ENCODE measurements around the gene FRMD5.

FRMD5 gene

DNA sequence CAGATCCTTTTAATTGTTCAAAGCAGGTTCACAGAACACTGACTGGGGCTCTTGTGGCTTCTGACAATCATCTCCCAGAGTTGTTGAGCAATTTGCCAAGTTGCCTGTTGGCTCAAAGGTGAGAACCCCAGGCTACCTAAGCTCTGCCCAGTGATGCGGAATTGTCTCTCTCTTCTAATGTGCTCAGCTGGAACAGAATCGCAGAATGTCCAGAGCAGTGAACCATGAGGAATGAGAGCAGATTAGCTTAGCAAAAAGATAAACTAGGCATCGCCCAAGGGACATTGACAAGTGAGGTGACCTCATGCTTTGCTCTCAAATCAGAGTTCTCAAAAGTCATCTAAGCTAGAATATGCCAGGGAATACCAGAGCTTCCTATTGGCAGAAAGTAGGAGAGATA lies 220.2 kb downstream of the FRMD5 start:
- ATAC-seq (no peak), DNase-seq (no peak)

GRCh38 chr15:43969802-43970375 lies 225.2 kb downstream of the FRMD5 start:
- ATAC-seq (no peak), DNase-seq (no peak)

GRCh38 chr15:43968551-43968950 lies 226.5 kb downstream of the FRMD5 start:
- DNase-seq (no peak), ATAC-seq (no peak)

DNA sequence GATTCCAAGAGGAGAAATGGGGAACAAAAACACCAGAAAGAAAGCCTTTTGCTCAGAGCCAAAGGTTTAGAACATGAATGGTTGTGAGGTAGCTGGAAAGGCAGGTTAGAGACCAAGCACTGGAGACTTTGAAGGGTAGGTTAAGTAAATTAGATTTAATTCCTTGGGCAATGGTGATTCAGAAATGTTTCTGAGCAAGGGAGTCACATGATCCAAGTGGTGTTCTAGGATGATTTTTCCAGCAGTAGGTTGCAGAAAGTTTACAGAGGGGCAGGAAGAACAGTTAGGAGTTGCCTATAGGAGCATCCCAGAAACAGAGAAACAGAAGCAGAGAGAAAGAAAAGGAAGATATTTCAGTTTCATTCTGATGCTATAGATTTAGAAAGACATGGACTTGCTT lies 228.4 kb downstream of the FRMD5 start:
- DNase-seq (no peak), ATAC-seq (no peak)

DNA sequence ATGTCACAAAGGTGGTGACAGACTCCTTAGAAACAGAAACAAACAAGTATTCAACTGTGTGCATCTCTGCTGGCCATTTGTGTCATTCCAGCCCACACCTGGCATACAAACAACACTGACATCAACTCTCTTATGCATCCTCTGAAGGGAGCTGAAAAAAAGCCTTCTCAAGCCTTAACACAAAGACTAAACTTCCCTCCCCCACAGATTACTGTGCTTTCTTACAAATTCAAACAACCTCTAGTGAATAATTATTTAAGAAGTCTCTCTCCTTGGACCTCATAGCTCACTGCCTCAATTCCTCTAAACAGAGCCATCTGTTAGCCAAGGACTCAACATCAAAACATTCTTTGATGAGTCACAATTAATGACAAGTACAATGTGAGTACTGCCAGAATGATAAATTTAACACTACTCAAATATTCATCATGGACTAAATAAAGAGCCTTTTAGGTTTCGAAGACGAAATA lies 236.2 kb downstream of the FRMD5 start:
- no peak for DNase-seq

GRCh38 chr15:43957724-43958123 lies 237.3 kb downstream of the FRMD5 start:
- DNase-seq, result no peak
- no peak for ATAC-seq

More for the DNA sequence above, 236.2 kb downstream of the FRMD5 start:
- ATAC-seq, result no peak

DNA sequence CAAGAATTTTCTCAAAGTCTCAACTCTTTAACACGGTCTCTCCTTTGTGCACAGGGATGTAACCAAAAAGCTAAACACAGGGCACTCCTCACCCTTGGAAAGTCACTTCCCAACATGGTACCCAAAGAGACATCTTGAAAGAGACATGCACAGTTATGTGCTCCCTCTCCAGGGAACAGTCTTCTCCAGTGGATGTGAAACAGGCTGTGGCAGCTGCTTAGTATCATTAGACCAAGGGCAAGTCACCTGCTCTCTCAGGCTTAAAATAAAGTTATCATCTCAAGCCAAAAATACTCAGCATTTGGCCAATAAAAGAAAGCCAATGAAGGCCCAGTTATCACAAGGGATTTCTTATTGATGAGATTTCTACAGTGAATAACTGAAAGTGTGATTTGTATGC lies 239.9 kb downstream of the FRMD5 start:
- no peak for DNase-seq
- no peak for ATAC-seq

DNA sequence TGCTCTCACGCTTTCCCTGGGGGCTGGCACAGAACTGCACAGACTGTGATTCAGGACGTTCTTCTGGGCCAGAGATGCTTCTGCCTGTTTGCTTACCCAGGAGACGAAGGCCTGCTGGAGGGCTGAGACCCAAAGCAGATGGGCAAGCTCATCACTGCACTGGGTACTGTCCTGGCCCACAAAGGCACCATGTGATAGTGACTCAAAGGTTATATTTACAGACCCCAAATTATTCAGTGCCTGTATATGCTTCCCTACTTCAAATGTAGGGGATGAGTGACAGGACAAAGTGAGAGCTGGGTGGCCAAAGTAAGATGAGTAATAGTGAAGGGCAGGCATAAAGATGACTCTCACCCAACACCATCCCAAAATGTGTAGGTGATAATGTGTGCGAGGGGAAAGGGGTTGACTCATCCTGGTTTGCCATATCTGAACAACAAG lies 240.9 kb downstream of the FRMD5 start:
- ATAC-seq (peak; percentile 96), DNase-seq (peak; percentile 42)

GRCh38 chr15:43953402-43953801 lies 241.7 kb downstream of the FRMD5 start:
- ATAC-seq (no peak), DNase-seq (no peak)

DNA sequence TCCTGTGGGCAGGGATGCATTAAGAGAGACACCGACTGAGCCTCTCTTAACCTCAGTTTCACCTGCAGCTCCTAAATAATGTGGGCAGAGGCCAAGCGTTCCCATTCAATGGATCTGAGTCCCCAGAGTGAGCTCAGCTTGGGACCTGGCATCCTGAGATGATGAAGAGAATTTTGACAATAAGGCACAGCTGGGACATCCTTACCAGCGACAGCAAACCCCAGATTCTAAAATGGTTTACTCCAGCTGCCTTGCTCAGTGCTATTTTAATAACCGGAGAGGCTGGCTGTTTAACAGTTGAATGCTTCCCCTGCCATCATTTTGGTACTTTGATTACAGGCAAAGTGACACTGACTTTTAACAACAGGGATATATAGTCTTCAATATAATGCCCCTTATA lies 244.5 kb downstream of the FRMD5 start:
- ATAC-seq (no peak), DNase-seq (no peak)

- ATAC-seq (peak; percentile 86), DNase-seq (peak; percentile 34)
Observed at GRCh38 chr15:43948691-43949325, 246.3 kb downstream of the FRMD5 start.

DNA sequence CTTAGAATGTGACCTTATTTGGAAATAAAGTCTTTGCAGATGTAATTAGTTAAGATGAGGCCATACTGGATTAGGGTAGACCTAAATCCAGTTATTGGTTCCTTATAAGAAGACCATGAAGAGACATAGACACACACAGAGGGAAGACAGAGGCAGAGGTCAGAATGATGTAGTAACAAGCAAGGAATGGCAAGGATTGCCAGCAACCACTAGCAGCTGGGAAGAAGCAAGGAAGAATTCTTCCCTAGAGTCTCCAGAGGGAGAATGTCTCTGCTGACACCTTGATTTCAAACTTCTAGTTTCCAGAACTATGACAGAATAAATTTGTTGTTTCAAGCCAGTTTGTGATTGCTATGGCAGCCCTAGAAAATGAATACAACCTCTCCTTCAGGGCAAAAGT lies 251.6 kb downstream of the FRMD5 start:
- ATAC-seq (no peak), DNase-seq (no peak)

- DNase-seq (no peak), ATAC-seq (no peak)
Observed at GRCh38 chr15:43942194-43942593, 252.9 kb downstream of the FRMD5 start.

DNA sequence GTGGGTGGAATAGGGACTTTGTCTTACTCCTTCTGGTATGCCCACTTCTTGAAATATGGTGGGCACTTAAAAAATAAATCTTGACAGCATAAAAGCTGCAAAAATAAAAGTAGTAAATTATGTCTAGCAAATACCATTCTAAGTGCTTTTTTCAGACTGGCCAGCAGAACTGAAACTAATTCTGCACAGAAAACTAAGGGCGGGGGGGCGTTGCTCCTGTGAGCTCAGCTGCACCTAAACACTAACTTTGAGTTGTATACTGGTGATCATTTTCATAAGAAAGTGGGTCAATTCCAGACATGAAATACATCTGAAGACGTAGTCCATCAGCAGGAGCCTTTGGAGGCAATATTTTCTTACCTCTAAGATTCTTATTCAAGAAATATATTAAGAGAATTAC lies 253.5 kb downstream of the FRMD5 start:
- no peak for ATAC-seq

GRCh38 chr15:43941071-43941470 lies 254.0 kb downstream of the FRMD5 start:
- DNase-seq (no peak), ATAC-seq (no peak)

More for the DNA sequence above, 253.5 kb downstream of the FRMD5 start:
- DNase-seq, result no peak

DNA sequence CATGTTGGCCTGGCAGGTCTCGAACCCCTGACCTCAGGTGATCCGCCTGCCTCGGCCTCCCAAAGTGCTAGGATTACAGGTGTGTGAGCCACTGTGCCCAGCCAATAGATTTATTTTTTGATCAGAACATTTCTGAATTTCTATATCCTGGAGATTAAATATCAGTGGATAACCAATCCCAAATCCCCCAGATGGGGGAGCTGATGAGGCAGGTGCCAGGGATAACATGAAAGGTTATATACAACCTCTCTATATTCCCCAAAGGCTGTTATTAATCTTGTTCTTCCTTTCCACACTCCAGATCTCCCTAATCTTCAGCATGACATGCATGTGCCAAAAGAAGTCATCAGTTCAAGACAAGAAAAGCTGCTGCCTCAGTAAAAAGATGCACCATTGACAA lies 256.0 kb downstream of the FRMD5 start:
- peak; percentile 53 for DNase-seq
- ATAC-seq, result no peak

DNA sequence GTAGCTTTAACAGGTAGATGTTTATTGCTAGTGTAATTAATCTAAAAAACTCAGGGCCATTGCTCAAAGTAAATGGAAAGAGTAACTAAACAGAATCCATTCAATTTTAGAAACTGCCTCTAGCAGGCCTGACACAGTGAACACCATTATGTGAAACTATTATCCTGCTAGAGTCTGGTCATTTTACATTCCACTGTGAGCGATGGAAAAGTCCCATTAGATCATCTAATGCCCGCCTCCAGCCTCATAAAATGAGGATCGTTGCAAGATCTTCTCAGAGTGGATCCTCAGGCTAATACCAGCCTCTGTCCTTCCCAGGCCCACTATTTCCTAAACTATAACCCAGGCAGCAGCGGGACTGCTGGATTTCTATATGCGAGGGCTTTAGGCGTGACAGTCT lies 260.6 kb downstream of the FRMD5 start:
- ATAC-seq (no peak), DNase-seq (no peak)

DNA sequence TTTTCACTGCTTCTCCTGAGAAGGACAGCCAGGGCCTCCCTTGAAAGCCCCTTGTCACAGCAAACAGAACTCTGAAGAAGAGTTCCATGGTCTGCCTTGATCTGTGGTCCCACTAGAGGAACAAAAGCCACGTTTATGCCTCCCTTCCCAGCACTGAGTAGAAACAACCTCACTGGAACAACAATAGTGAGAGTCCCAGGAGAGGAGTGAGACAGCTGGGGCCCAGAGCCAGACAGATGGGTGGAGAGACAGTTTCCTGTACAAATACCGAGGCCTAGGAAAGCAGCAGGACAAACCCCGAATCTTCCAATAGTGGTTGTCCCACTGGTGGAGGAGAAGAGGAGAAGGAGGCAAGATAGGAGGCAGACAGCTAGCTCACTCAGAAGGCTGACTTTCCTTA lies 262.2 kb downstream of the FRMD5 start:
- DNase-seq (no peak), ATAC-seq (no peak)

- ATAC-seq (no peak), DNase-seq (no peak)
Observed at GRCh38 chr15:43931790-43932435, 263.2 kb downstream of the FRMD5 start.

DNA sequence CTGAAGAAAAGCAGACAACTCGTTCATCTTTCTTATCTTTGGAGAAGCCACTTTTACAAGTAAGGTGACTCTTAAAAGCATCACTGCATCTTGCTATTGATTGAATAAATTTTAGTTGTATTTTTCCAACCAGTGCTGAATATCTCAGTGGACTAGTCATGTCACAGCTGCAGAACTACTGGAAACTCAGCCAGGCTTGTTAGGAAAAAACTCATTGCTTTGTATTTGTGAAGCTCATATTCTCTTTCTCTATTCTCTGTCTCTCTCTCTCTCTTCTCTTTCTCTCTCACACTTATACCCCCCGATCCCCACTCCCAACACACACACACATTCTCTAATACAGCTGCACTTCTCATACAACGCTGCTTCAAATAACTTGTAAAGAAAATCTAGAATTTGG lies 264.0 kb downstream of the FRMD5 start:
- DNase-seq (no peak), ATAC-seq (no peak)

- no peak for DNase-seq
- peak; percentile 37 for ATAC-seq
Observed at GRCh38 chr15:43930556-43930955, 264.5 kb downstream of the FRMD5 start.

DNA sequence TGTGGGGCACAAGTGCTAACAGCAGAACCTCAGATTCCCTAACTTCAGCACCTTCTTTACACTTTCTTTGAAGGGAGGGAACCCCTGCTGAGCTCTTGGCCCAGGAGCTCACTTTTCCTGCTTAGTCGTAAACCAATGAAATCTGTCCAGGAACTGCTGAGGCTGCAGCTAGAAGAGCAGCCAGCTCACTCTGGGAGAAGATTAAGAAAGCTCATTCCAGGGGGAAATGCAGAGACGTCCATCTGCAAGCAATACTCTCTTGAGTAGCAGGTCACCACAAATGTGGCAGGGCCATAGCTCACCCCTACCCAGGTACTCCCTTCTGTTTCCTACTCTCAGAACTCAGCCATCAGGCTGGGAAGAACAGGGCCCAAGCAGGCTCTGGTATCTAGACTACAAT lies 265.0 kb downstream of the FRMD5 start:
- DNase-seq, result no peak
- ATAC-seq, result no peak

DNA sequence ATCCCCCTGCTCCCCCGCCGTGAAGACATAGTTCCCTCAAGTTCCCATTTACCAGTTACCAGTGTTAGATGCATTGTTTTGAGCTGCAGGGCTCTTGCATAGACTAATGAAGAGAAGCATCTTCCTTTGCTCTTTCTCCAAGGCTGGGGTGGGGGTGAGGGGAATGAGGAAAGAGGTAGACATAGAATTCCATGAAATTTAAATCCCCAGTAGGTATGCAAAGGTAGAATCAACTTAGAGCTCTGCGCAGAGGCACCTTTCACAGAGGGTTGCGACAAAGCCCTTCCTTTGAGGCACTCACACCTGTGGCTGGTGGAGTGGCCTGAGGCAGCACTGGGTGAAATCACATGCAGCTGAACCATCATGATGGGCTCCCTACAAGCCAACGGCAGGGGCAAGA lies 266.9 kb downstream of the FRMD5 start:
- ATAC-seq (no peak), DNase-seq (no peak)

GRCh38 chr15:43927203-43927602 lies 267.9 kb downstream of the FRMD5 start:
- no peak for DNase-seq
- peak; percentile 58 for ATAC-seq

Data from stimulated activated naive CD8-positive, alpha-beta T cell treated with anti-CD3 and anti-CD28 coated beads, Interleukin-15, Interleukin-2, amounts not matched to agents 100 U/mL and 50 U/mL, for 24 hours (primary cell).